Measurements from ENCODE around the gene SLC44A5.

DNA sequence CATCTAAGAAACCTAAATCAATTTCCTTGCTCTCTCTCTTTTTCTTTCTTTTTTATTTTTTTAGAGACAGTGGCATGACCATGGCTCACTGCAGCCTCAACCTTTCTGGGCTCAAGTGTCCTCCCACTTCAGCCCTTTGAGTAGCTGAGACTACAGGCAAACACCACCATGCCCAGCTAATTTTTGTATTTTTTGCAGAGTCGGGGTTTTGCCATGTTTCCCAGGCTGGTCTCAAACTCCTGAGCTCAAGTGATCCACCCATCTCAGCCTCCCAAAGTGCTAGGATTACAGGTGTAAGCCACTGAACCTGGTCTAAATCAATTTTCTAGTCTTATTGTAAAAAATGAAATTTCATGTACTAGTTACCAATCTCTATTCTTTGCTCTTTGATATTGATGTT lies 367.8 kb downstream of the SLC44A5 start:
- TF ChIP-seq GABPA (IDR thresholded peaks at IDR 0.05 in 1 of 2, conservative IDR thresholded peaks at IDR 0.05 in 1 of 2) (no peak), RAD21 (IDR thresholded peaks at IDR 0.05) (no peak), RXRA (IDR thresholded peaks at IDR 0.05) (no peak)
- TF ChIP-seq, protein P1, sequence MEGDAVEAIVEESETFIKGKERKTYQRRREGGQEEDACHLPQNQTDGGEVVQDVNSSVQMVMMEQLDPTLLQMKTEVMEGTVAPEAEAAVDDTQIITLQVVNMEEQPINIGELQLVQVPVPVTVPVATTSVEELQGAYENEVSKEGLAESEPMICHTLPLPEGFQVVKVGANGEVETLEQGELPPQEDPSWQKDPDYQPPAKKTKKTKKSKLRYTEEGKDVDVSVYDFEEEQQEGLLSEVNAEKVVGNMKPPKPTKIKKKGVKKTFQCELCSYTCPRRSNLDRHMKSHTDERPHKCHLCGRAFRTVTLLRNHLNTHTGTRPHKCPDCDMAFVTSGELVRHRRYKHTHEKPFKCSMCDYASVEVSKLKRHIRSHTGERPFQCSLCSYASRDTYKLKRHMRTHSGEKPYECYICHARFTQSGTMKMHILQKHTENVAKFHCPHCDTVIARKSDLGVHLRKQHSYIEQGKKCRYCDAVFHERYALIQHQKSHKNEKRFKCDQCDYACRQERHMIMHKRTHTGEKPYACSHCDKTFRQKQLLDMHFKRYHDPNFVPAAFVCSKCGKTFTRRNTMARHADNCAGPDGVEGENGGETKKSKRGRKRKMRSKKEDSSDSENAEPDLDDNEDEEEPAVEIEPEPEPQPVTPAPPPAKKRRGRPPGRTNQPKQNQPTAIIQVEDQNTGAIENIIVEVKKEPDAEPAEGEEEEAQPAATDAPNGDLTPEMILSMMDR (IDR thresholded peaks at IDR 0.05; ENCODE audit: low read depth, low read length, missing input control): no peak
